PC-9 (cell line): ENCODE data around the gene HOXC4. TPM values are rescaled to one million over a fixed set of nuclear protein-coding genes. Genes with fewer than 3 reads are reported as not detected.
"Not testable (repeated sequence)": the region's sequence is repeated elsewhere in the genome, so short reads cannot be mapped to it uniquely, and the experiment has no call there.

ENCODE experiments used
- BruUV-seq: library from RNA; stranded (reverse); fragments of 400-500 nt; replicated peaks from 2 replicates; lab custom pipeline; 2021; lab: Mats Ljungman, UMichigan
- CTCF ChIA-PET: fragments of 300-600 bp; sonication (Branson Sonifier 250); formaldehyde crosslinking; loops from one replicate; lab custom pipeline; 2022; ENCODE audit warnings: antibody characterized with exemption; lab: Charles Lee
- POLR2A ChIA-PET: fragments of 300-600 bp; sonication (Branson Sonifier 250); formaldehyde crosslinking; loops from one replicate; lab custom pipeline; 2022; ENCODE audit warnings: antibody characterized with exemption; ENCODE audit not compliant: unreplicated experiment; lab: Charles Lee
- DNase-seq, 2 experiments: peaks; one replicate each; pipeline versions ENCODE4 v3.0.0 to v3.0.0-alpha.2; 2015 to 2022; ENCODE audit warnings: mixed read lengths in 1 of 2
- H2AFZ ChIP-seq: fragments of 200-600 bp; sonication (generic); 2 replicates; pipeline ENCODE4 v1.8.1; 2017; ENCODE audit warnings: antibody characterized with exemption
- H3F3A ChIP-seq: fragments of 200-600 bp; sonication (generic); 2 replicates; pipeline ENCODE4 v1.8.1; 2017; ENCODE audit warnings: antibody characterized with exemption, mild to moderate bottlenecking, low read depth; ENCODE audit not compliant: insufficient read depth
- H3K27ac ChIP-seq: fragments of 200-600 bp; sonication (generic); 2 replicates; pipeline ENCODE4 v1.6.1; 2016; ENCODE audit warnings: mixed run types
- H3K27me3 ChIP-seq: fragments of 200-600 bp; sonication (generic); 2 replicates; pipeline ENCODE4 v1.6.1; 2016; ENCODE audit warnings: low read depth, mixed run types; ENCODE audit not compliant: insufficient read depth
- H3K36me3 ChIP-seq: fragments of 200-600 bp; sonication (generic); 2 replicates; pipeline ENCODE4 v1.6.1; 2016; ENCODE audit warnings: low read depth, mixed run types
- H3K4me1 ChIP-seq: fragments of 200-600 bp; sonication (generic); replicated peaks from 2 replicates; pipeline ENCODE4 v1.6.1; 2016; ENCODE audit warnings: mixed run types; ENCODE audit not compliant: insufficient read depth
- H3K4me2 ChIP-seq: fragments of 200-600 bp; sonication (generic); 2 replicates; pipeline ENCODE4 v1.6.1; 2017; ENCODE audit warnings: mixed run types
- H3K4me3 ChIP-seq: fragments of 200-600 bp; sonication (generic); 2 replicates; pipeline ENCODE4 v1.6.1; 2016; ENCODE audit warnings: mixed run types
- H3K79me2 ChIP-seq: fragments of 200-600 bp; sonication (generic); 2 replicates; pipeline ENCODE4 v1.6.1; 2017; ENCODE audit warnings: low read depth, mixed run types
- H3K9me2 ChIP-seq: fragments of 200-600 bp; sonication (generic); 2 replicates; pipeline ENCODE4 v1.8.1; 2017; ENCODE audit warnings: mild to moderate bottlenecking; ENCODE audit not compliant: insufficient read depth
- H3K9me3 ChIP-seq: fragments of 200-600 bp; sonication (generic); 2 replicates; pipeline ENCODE4 v1.8.1; 2016; ENCODE audit warnings: low read depth; ENCODE audit not compliant: insufficient read depth
- H4K20me1 ChIP-seq: fragments of 200-600 bp; sonication (generic); 2 replicates; pipeline ENCODE4 v1.8.1; 2017; ENCODE audit not compliant: insufficient read depth
- intact Hi-C: fragments of 100-400 bp; cut with micrococcal nuclease; formaldehyde crosslinking; loops from one replicate; pipeline ENCODE4 v1.10.0; 2022; ENCODE audit not compliant: unreplicated experiment
- total RNA-seq: library from RNA; stranded (reverse); gene quantifications from 2 replicates; pipeline ENCODE4 v1.2.3, GENCODE V29; 2021

Gene HOXC4
- total RNA-seq, 1 experiment from 2014 or later: 3.8 TPM

DNA sequence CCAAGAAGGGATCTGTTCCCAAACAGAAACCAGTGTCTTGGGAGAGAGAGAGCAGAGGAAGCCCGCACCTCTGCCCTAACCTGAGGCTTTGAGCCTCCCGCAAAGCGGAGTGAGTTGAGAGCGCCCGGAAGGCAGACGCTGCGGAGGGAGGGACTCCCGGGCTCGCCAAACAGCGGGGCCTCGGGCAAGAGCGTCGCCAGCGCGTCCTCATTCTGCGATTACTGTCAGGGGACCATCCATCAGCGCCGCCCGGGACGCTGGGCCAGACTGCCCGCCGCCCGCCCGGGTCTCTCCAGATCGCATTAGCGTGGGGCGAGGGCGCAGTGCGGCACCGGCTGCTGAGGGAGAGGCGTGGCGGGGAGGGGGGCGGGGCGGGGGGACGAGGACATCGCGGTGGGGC is 36.7 kb downstream of the HOXC4 start:
- H3K4me3 ChIP-seq, DNase-seq, H3K4me1 ChIP-seq, H3K36me3 ChIP-seq, H3K27ac ChIP-seq, H2AFZ ChIP-seq, H3K9me3 ChIP-seq, H3K4me2 ChIP-seq, BruUV-seq, POLR2A ChIA-PET, intact Hi-C loops, H3F3A ChIP-seq, H3K9me2 ChIP-seq, CTCF ChIA-PET, H4K20me1 ChIP-seq, H3K79me2 ChIP-seq: not testable (repeated sequence)
- peaks cover 59% of the 10 kb centered on the region for H3K27me3 ChIP-seq

DNA sequence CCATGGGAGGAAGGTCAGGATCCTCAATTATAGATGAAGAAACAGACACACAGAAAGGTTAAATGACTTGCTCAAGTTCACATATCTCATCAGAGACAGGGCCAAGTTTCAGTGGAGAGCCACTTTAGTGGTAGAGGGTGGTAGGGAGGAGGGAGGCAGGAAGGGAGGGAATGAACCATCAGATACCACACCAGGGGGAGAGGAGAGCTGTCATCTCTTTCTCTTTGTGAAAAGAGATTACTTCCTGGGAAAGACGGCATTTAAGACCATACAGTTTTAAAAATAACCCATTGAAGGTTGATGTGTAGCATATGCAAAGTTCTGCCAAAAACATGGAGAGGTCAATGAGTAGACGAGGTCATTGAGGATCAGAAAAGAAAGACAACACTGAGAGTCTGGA is 39.3 kb downstream of the HOXC4 start:
- intact Hi-C loops, H3K27ac ChIP-seq, POLR2A ChIA-PET, H2AFZ ChIP-seq, H4K20me1 ChIP-seq, H3K9me2 ChIP-seq, H3K36me3 ChIP-seq, H3F3A ChIP-seq, H3K79me2 ChIP-seq, DNase-seq, BruUV-seq, H3K4me3 ChIP-seq, H3K4me2 ChIP-seq, CTCF ChIA-PET, H3K4me1 ChIP-seq, H3K9me3 ChIP-seq: not testable (repeated sequence)
- H3K27me3 ChIP-seq: peaks cover 47% of the 10 kb centered on the region

GRCh38 chr12:54095928-54096327 is 42.3 kb downstream of the HOXC4 start:
- H3K4me2 ChIP-seq, H3K9me3 ChIP-seq, H3K9me2 ChIP-seq, H3K79me2 ChIP-seq, H3K27ac ChIP-seq, H4K20me1 ChIP-seq, H3K36me3 ChIP-seq, H3K4me3 ChIP-seq, H2AFZ ChIP-seq, CTCF ChIA-PET, POLR2A ChIA-PET, DNase-seq, BruUV-seq, H3F3A ChIP-seq, intact Hi-C loops, H3K4me1 ChIP-seq: not testable (repeated sequence)
- peaks cover 22% of the 10 kb centered on the region for H3K27me3 ChIP-seq

GRCh38 chr12:54098644-54099043 is 45.0 kb downstream of the HOXC4 start:
- intact Hi-C loops, POLR2A ChIA-PET: not testable (repeated sequence)

DNA sequence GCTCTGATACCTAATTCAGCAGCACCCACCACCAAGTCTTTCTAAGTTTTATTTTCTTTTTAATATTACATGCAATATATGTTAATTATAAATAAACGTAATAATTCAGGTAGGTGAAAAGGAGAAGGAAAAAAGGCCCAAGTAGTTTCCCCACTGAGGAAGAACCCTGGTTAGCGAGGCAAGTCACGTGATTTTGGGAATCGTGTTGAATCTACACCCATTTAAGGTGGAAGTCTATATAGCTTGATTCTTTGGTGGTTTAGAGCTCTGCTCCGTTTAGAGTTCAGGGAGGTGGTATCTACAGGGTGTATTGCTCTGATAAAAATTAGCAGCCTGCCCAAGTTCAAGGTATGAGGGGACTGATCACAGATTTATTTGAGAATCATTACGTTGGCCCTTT is 47.0 kb downstream of the HOXC4 start:
- H3F3A ChIP-seq, H3K9me2 ChIP-seq, H3K27ac ChIP-seq, H2AFZ ChIP-seq, H4K20me1 ChIP-seq, H3K79me2 ChIP-seq, H3K27me3 ChIP-seq, H3K36me3 ChIP-seq, H3K4me2 ChIP-seq, BruUV-seq, H3K4me1 ChIP-seq, DNase-seq, H3K4me3 ChIP-seq, POLR2A ChIA-PET, CTCF ChIA-PET, intact Hi-C loops, H3K9me3 ChIP-seq: not testable (repeated sequence)

More at GRCh38 chr12:54098644-54099043, 45.0 kb downstream of the HOXC4 start:
- H3K79me2 ChIP-seq, H3K9me2 ChIP-seq, DNase-seq, CTCF ChIA-PET, H3K9me3 ChIP-seq, H3K27me3 ChIP-seq, H4K20me1 ChIP-seq, H2AFZ ChIP-seq, H3K4me1 ChIP-seq, H3K4me3 ChIP-seq, BruUV-seq, H3K27ac ChIP-seq, H3K36me3 ChIP-seq, H3F3A ChIP-seq, H3K4me2 ChIP-seq: not testable (repeated sequence)

GRCh38 chr12:54102223-54102622 is 48.6 kb downstream of the HOXC4 start:
- H3K4me2 ChIP-seq, H3K4me3 ChIP-seq, H3K27ac ChIP-seq, BruUV-seq, intact Hi-C loops, H3K27me3 ChIP-seq, POLR2A ChIA-PET, H3K4me1 ChIP-seq, H2AFZ ChIP-seq, H3K9me3 ChIP-seq, H3F3A ChIP-seq, H4K20me1 ChIP-seq, H3K9me2 ChIP-seq, CTCF ChIA-PET, H3K79me2 ChIP-seq, H3K36me3 ChIP-seq, DNase-seq: not testable (repeated sequence)

DNA sequence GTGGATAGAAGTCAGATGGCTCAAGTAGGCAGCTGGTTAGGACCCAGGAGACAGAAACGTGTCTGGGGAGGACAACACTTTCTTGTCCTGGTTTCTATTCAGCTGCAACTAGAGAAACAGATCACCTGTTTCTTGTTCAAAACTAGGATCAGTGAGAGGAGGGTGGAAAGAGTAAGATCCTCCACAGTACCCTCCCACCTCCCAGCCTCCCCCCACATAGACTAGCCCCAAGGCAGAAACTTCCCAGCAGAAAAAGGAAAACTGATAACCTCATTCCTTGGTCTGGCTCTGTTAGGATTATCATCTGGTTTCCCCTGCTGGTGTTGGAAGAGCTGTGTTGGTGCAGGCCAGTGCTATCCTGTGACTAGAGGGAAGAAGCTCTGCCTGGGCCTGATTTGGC is 50.2 kb downstream of the HOXC4 start:
- intact Hi-C loops, H3K4me1 ChIP-seq, H4K20me1 ChIP-seq: not testable (repeated sequence)

More for the DNA sequence above, 50.2 kb downstream of the HOXC4 start:
- H3K4me3 ChIP-seq, BruUV-seq, H3K79me2 ChIP-seq, H2AFZ ChIP-seq, H3K27ac ChIP-seq, POLR2A ChIA-PET, CTCF ChIA-PET, H3K27me3 ChIP-seq, H3F3A ChIP-seq, H3K4me2 ChIP-seq, H3K9me2 ChIP-seq, H3K36me3 ChIP-seq, DNase-seq, H3K9me3 ChIP-seq: not testable (repeated sequence)
